Measurements from ENCODE around the gene ZNF497. TPM values are rescaled to one million over a fixed set of nuclear protein-coding genes. Genes with fewer than 3 reads are reported as not detected.
A peak's percentile ranks its signal among the peaks of the same experiment; 100 is the strongest.

Gene ZNF497
- total and polyA plus RNA-seq, 9 of the 15 experiments (the other 6 are each of a cell fraction or from before 2014, with no cell fraction given) = 0.06 to 0.98 (median 0.44) TPM; not detected in 1

- TF ChIP-seq ZNF57 (CRISPR knock-in tag; IDR thresholded peaks at IDR 0.05) (no peak), NCOA1 (IDR thresholded peaks at IDR 0.05; ENCODE audit: low read depth) (peak; percentile 75), TCF3 (CRISPR knock-in tag; IDR thresholded peaks at IDR 0.05) (peak; percentile 55), CBFA2T3 (IDR thresholded peaks at IDR 0.05) (peak; percentile 54), SUPT5H (IDR thresholded peaks at IDR 0.05) (peak; percentile 99), KLF13 (tag; IDR thresholded peaks at IDR 0.05; ENCODE audit: borderline replicate concordance, low read depth) (no peak), TEAD4 (IDR thresholded peaks at IDR 0.05; ENCODE audit: low read length) (peak; percentile 42; the same call in 1 of the 2 replicates), TEAD4 (CRISPR knock-in tag; IDR thresholded peaks at IDR 0.05; ENCODE audit: borderline replicate concordance) (no peak), ZNF511 (CRISPR knock-in tag; IDR thresholded peaks at IDR 0.05) (peak; percentile 89), ZKSCAN8 (CRISPR knock-in tag; IDR thresholded peaks at IDR 0.05) (no peak), SREBF2 (CRISPR knock-in tag; IDR thresholded peaks at IDR 0.05) (no peak), NR3C1 (CRISPR knock-in tag; IDR thresholded peaks at IDR 0.05) (no peak), RNF2 (IDR thresholded peaks at IDR 0.05) (peak; percentile 67), MBD2 (IDR thresholded peaks at IDR 0.05; ENCODE audit: borderline replicate concordance, low read depth) (peak; percentile 90), TCF15 (CRISPR knock-in tag; IDR thresholded peaks at IDR 0.05) (no peak), AFF1 (IDR thresholded peaks at IDR 0.05; ENCODE audit: low read depth in 1 of 2, partially characterized antibody in 2 of 2) (peak in 1 of 2 experiments; percentile 99), GATAD2A (IDR thresholded peaks at IDR 0.05) (peak; percentile 25; the same call in 1 of the 2 replicates), YY1 (IDR thresholded peaks at IDR 0.05; ENCODE audit: borderline replicate concordance in 1 of 3, control insufficient read depth in 1 of 3, extremely low read depth in 1 of 3, insufficient read depth in 3 of 3, insufficient read length in 1 of 3, insufficient replicate concordance in 2 of 3, low read depth in 1 of 3, low read length in 2 of 3) (peak; percentile 54 to 87 (median 85))
- TF ChIP-seq, protein P1, sequence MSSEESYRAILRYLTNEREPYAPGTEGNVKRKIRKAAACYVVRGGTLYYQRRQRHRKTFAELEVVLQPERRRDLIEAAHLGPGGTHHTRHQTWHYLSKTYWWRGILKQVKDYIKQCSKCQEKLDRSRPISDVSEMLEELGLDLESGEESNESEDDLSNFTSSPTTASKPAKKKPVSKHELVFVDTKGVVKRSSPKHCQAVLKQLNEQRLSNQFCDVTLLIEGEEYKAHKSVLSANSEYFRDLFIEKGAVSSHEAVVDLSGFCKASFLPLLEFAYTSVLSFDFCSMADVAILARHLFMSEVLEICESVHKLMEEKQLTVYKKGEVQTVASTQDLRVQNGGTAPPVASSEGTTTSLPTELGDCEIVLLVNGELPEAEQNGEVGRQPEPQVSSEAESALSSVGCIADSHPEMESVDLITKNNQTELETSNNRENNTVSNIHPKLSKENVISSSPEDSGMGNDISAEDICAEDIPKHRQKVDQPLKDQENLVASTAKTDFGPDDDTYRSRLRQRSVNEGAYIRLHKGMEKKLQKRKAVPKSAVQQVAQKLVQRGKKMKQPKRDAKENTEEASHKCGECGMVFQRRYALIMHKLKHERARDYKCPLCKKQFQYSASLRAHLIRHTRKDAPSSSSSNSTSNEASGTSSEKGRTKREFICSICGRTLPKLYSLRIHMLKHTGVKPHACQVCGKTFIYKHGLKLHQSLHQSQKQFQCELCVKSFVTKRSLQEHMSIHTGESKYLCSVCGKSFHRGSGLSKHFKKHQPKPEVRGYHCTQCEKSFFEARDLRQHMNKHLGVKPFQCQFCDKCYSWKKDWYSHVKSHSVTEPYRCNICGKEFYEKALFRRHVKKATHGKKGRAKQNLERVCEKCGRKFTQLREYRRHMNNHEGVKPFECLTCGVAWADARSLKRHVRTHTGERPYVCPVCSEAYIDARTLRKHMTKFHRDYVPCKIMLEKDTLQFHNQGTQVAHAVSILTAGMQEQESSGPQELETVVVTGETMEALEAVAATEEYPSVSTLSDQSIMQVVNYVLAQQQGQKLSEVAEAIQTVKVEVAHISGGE (CRISPR knock-in tag; IDR thresholded peaks at IDR 0.05) = peak; percentile 63 to 97 (median 81); a peak in 5 of 6 replicates
Observed at GRCh38 chr19:58305065-58305931, 57.3 kb downstream of the ZNF497 start, which contains the start of gene ERVK3-1 (continued).

All from K562 (cell line).